CD8-positive, alpha-beta memory T cell (primary cell): Measurements from ENCODE around the gene HNRNPF. TPM values are rescaled to one million over a fixed set of nuclear protein-coding genes. Genes with fewer than 3 reads are reported as not detected.
A peak's percentile ranks its signal among the peaks of the same experiment; 100 is the strongest.
"Not testable (repeated sequence)": the region's sequence is repeated elsewhere in the genome, so short reads cannot be mapped to it uniquely, and the experiment has no call there.

Source experiments
- CTCF ChIA-PET: fragments of 350-600 bp; sonication (Branson Sonifier 250); formaldehyde crosslinking; loops from one replicate; lab custom pipeline; 2021; ENCODE audit warnings: antibody characterized with exemption; lab: Charles Lee
- POLR2A ChIA-PET: fragments of 350-600 bp; sonication (Branson Sonifier 250); formaldehyde crosslinking; loops from one replicate; lab custom pipeline; 2021; ENCODE audit warnings: antibody characterized with exemption; lab: Charles Lee
- DNase-seq, 5 donors: peaks; one replicate each; pipeline versions ENCODE4 v3.0.0 to v3.0.0-alpha.2; 2020 to 2022; ENCODE audit warnings: mixed read lengths in 1 of 5
- H3K27ac ChIP-seq: one replicate; pipeline ENCODE4 v1.7.0; 2013; ENCODE audit warnings: low read depth, mild to moderate bottlenecking, low read length, moderate library complexity
- H3K27me3 ChIP-seq: 2 replicates; pipeline ENCODE4 v1.7.0; 2013; ENCODE audit warnings: low read length, mild to moderate bottlenecking; ENCODE audit not compliant: insufficient read depth, poor library complexity, severe bottlenecking
- H3K36me3 ChIP-seq: 2 replicates; pipeline ENCODE4 v1.7.0; 2013; ENCODE audit warnings: mild to moderate bottlenecking, low read length, moderate library complexity; ENCODE audit not compliant: insufficient read depth
- H3K4me1 ChIP-seq: 2 replicates; pipeline ENCODE4 v1.7.0; 2013; ENCODE audit warnings: mild to moderate bottlenecking, low read length, moderate library complexity; ENCODE audit not compliant: insufficient read depth
- H3K4me3 ChIP-seq: 2 replicates; pipeline ENCODE4 v1.7.0; 2013; ENCODE audit warnings: mild to moderate bottlenecking, low read length
- H3K9me3 ChIP-seq: 2 replicates; pipeline ENCODE4 v1.7.0; 2013; ENCODE audit warnings: mild to moderate bottlenecking, low read length
- H3K27ac Mint-ChIP-seq, 8 donors: one replicate each; pipeline ENCODE4 v1.8.0; 2020 to 2021; ENCODE audit warnings: mixed read lengths in 8 of 8, mild to moderate bottlenecking in 6 of 8, inconsistent platforms in 3 of 8, moderate library complexity in 3 of 8
- H3K27me3 Mint-ChIP-seq, 2 donors: one replicate each; pipeline ENCODE4 v1.8.0; 2020 to 2021; ENCODE audit warnings: mixed read lengths in 2 of 2, mild to moderate bottlenecking in 1 of 2, moderate library complexity in 1 of 2
- H3K36me3 Mint-ChIP-seq, 3 donors: one replicate each; pipeline ENCODE4 v1.8.0; 2020 to 2021; ENCODE audit warnings: mixed read lengths in 3 of 3, inconsistent platforms in 1 of 3, mild to moderate bottlenecking in 1 of 3
- H3K4me1 Mint-ChIP-seq, 3 donors: one replicate each; pipeline ENCODE4 v1.8.0; 2020 to 2021; ENCODE audit warnings: mixed read lengths in 3 of 3, inconsistent platforms in 1 of 3, mild to moderate bottlenecking in 1 of 3
- H3K4me3 Mint-ChIP-seq, 7 donors: one replicate each; pipeline ENCODE4 v1.8.0; 2020 to 2021; ENCODE audit warnings: mixed read lengths in 7 of 7, mild to moderate bottlenecking in 6 of 7, moderate library complexity in 4 of 7, inconsistent platforms in 2 of 7
- H3K9me3 Mint-ChIP-seq, 5 donors: one replicate each; pipeline ENCODE4 v1.8.0; 2020 to 2022; ENCODE audit warnings: mixed read lengths in 5 of 5, mild to moderate bottlenecking in 3 of 5, moderate library complexity in 2 of 5, inconsistent platforms in 1 of 5
- polyA plus RNA-seq: library from polyadenylated mRNA; unstranded; fragments of 300-500 nt; fragmentation: Illumina TruSeq; gene quantifications from one replicate; pipeline ENCODE4 v1.2.3, GENCODE V29; 2021
- total RNA-seq, 2 experiments: library from RNA; stranded (reverse); gene quantifications; one replicate each; pipeline ENCODE4 v1.2.3, GENCODE V29; 2021

The HNRNPF gene
- total and polyA plus RNA-seq, 3 experiments from 2014 or later = 261 to 566 (median 562) TPM

GRCh38 chr10:43446219-43447017, 37.4 kb upstream of the HNRNPF start:
- DNase-seq, POLR2A ChIA-PET, H3K4me3 ChIP-seq, H3K27ac ChIP-seq, H3K4me1 ChIP-seq, H3K9me3 Mint-ChIP-seq, H3K9me3 ChIP-seq, H3K27ac Mint-ChIP-seq, H3K27me3 ChIP-seq, H3K4me3 Mint-ChIP-seq, H3K36me3 ChIP-seq, H3K27me3 Mint-ChIP-seq: not testable (repeated sequence)
- H3K4me1 Mint-ChIP-seq = peaks cover 11 to 13% (median 11%) of the 10 kb centered on the region in 3 donors
- H3K36me3 Mint-ChIP-seq = peaks cover 5 to 13% (median 8%) of the 10 kb centered on the region in 3 donors
- CTCF ChIA-PET = interaction anchor here (1.4 kb wide), 1 partner anchor 39 kb away, joined by 5 read pairs; no protein-coding TSS in a partner anchor

- no peaks in the 10 kb centered on the region for H3K27me3 Mint-ChIP-seq
- POLR2A ChIA-PET = no interaction called here
- no peaks in the 10 kb centered on the region for H3K36me3 ChIP-seq
- CTCF ChIA-PET = interaction anchor here (0.8 to 1.1 kb wide), 2 partner anchors 10 to 18 kb away, joined by 3 read pairs; no protein-coding TSS in a partner anchor
- peak overlapping the region in 2 of 7 donors; percentile 11 to 34 for H3K4me3 Mint-ChIP-seq
- peaks cover 0 to 7% (median 5%) of the 10 kb centered on the region in 5 donors for H3K9me3 Mint-ChIP-seq
- H3K27ac Mint-ChIP-seq = peak overlapping the region in 4 of 8 donors; percentile 33 to 66 (median 48)
- H3K27me3 ChIP-seq = no peaks in the 10 kb centered on the region
- H3K4me1 ChIP-seq = no peaks in the 10 kb centered on the region
- no peak overlapping the region for H3K4me3 ChIP-seq
- peaks cover 11 to 14% (median 13%) of the 10 kb centered on the region in 3 donors for H3K4me1 Mint-ChIP-seq
- H3K27ac ChIP-seq = no peak overlapping the region
- no peaks in the 10 kb centered on the region for H3K9me3 ChIP-seq
- DNase-seq = no peak
- peaks cover 5 to 13% (median 8%) of the 10 kb centered on the region in 3 donors for H3K36me3 Mint-ChIP-seq
Observed at GRCh38 chr10:43444897-43445466, 36.0 kb upstream of the HNRNPF start.

GRCh38 chr10:43444323-43444722, 35.3 kb upstream of the HNRNPF start:
- H3K4me1 ChIP-seq = no peaks in the 10 kb centered on the region
- no peak for DNase-seq
- peak overlapping the region in 1 of 7 donors; percentile 59 for H3K4me3 Mint-ChIP-seq
- H3K9me3 ChIP-seq = no peaks in the 10 kb centered on the region
- ChIA-PET CTCF (interaction anchor here (0.6 to 1.1 kb wide), 3 partner anchors 9 to 18 kb away, joined by 3 read pairs; no protein-coding TSS in a partner anchor), POLR2A (no interaction called here)
- H3K27me3 Mint-ChIP-seq = no peaks in the 10 kb centered on the region
- no peaks in the 10 kb centered on the region for H3K27me3 ChIP-seq
- peaks cover 0 to 7% (median 5%) of the 10 kb centered on the region in 5 donors for H3K9me3 Mint-ChIP-seq
- no peak overlapping the region for H3K27ac ChIP-seq
- H3K4me1 Mint-ChIP-seq = peaks cover 14 to 18% (median 17%) of the 10 kb centered on the region in 3 donors
- H3K4me3 ChIP-seq = no peak overlapping the region
- H3K36me3 ChIP-seq = no peaks in the 10 kb centered on the region
- H3K27ac Mint-ChIP-seq = peak overlapping the region in 2 of 8 donors; percentile 33 to 50
- H3K36me3 Mint-ChIP-seq = peaks cover 5 to 13% (median 8%) of the 10 kb centered on the region in 3 donors

GRCh38 chr10:43440463-43441134, 31.6 kb upstream of the HNRNPF start:
- ChIA-PET POLR2A (interaction anchor here (0.6 to 1.0 kb wide), 2 partner anchors 16 to 33 kb away, joined by 3 read pairs; no protein-coding TSS in a partner anchor), CTCF (no interaction called here)
- no peaks in the 10 kb centered on the region for H3K36me3 ChIP-seq
- Mint-ChIP-seq H3K36me3 (peaks cover 7 to 10% (median 8%) of the 10 kb centered on the region in 3 donors), H3K9me3 (peaks cover 0 to 7% (median 0%) of the 10 kb centered on the region in 5 donors), H3K4me1 (peaks cover 24 to 40% (median 35%) of the 10 kb centered on the region in 3 donors), H3K4me3 (peak overlapping the region in 1 of 7 donors; percentile 58), H3K27ac (peak overlapping the region in 6 of 8 donors; percentile 14 to 70 (median 38)), H3K27me3 (no peaks in the 10 kb centered on the region)
- H3K4me3 ChIP-seq = no peak overlapping the region
- no peaks in the 10 kb centered on the region for H3K27me3 ChIP-seq
- no peak overlapping the region for H3K27ac ChIP-seq
- H3K4me1 ChIP-seq = peaks cover 6% of the 10 kb centered on the region
- no peak for DNase-seq
- H3K9me3 ChIP-seq = no peaks in the 10 kb centered on the region

- H3K27me3 Mint-ChIP-seq = no peaks in the 10 kb centered on the region
- Histone ChIP-seq H3K36me3 (no peaks in the 10 kb centered on the region), H3K27me3 (no peaks in the 10 kb centered on the region), H3K27ac (peak overlapping the region; percentile 100), H3K9me3 (no peaks in the 10 kb centered on the region), H3K4me3 (peak overlapping the region; percentile 99), H3K4me1 (peaks cover 12% of the 10 kb centered on the region)
- H3K9me3 Mint-ChIP-seq = no peaks in the 10 kb centered on the region
- ChIA-PET POLR2A (interaction anchor here (0.7 to 3.4 kb wide), 7 partner anchors 15 to 41 kb away, joined by 3 to 17 read pairs (median 4); partner anchors contain the start of gene HNRNPF), CTCF (interaction anchor here (1.1 to 3.3 kb wide), 7 partner anchors 10 to 144 kb away, joined by 3 to 13 read pairs (median 4); no protein-coding TSS in a partner anchor)
- H3K4me1 Mint-ChIP-seq = peaks cover 20 to 36% (median 30%) of the 10 kb centered on the region in 3 donors
- peak overlapping the region; percentile 96 to 100 (median 99) for H3K27ac Mint-ChIP-seq
- DNase-seq = no peak
- peak overlapping the region; percentile 82 to 100 (median 97) for H3K4me3 Mint-ChIP-seq
- peaks cover 0 to 7% (median 4%) of the 10 kb centered on the region in 3 donors for H3K36me3 Mint-ChIP-seq
Observed at GRCh38 chr10:43437141-43437870, 28.3 kb upstream of the HNRNPF start.

GRCh38 chr10:43436291-43437140, 27.5 kb upstream of the HNRNPF start, which contains the start of gene ZNF487:
Gene ZNF487 (plus strand): TSS chr10:43437111. CDS start chr10:43475814, 38,703 bp downstream.
- H3K9me3 Mint-ChIP-seq = no peaks in the 10 kb centered on the region
- Histone ChIP-seq H3K27ac (peak within 1 kb of the TSS; percentile 100), H3K4me1 (peaks cover 12% of the 10 kb centered on the region), H3K4me3 (peak within 1 kb of the TSS; percentile 99), H3K9me3 (no peaks in the 10 kb centered on the region), H3K36me3 (no peaks in the 10 kb centered on the region), H3K27me3 (no peaks in the 10 kb centered on the region)
- ChIA-PET CTCF (interaction anchor here (1.1 to 3.3 kb wide), 10 partner anchors 9 to 143 kb away, joined by 3 to 13 read pairs (median 5); no protein-coding TSS in a partner anchor), POLR2A (interaction anchor here (0.7 to 3.4 kb wide), 11 partner anchors 13 to 298 kb away, joined by 3 to 17 read pairs (median 4); partner anchors contain the start of genes CSGALNACT2 and HNRNPF)
- peaks cover 20 to 36% (median 30%) of the 10 kb centered on the region in 3 donors for H3K4me1 Mint-ChIP-seq
- peak; percentile 80 to 97 (median 94) for DNase-seq
- peaks cover 0 to 7% (median 4%) of the 10 kb centered on the region in 3 donors for H3K36me3 Mint-ChIP-seq
- peak within 1 kb of the TSS; percentile 94 to 100 (median 97) for H3K4me3 Mint-ChIP-seq
- H3K27ac Mint-ChIP-seq = peak within 1 kb of the TSS; percentile 96 to 100 (median 99)
- H3K27me3 Mint-ChIP-seq = no peaks in the 10 kb centered on the region
